GM18867 (cell line): ENCODE data around the gene MRPL51.
"Not testable (repeated sequence)": the region's sequence is repeated elsewhere in the genome, so short reads cannot be mapped to it uniquely, and the experiment has no call there.

Experiments used
- ATAC-seq: cut with Tn5 transposase; IDR thresholded peaks from one replicate; pipeline ENCODE4 v1.9.1; 2021; ENCODE audit warnings: mild to moderate bottlenecking, moderate library complexity; ENCODE audit not compliant: unreplicated experiment

Gene MRPL51

GRCh38 chr12:6532051-6532926 lies 39.2 kb upstream of the MRPL51 start:
- ATAC-seq, result peak; percentile 24

GRCh38 chr12:6530576-6531260 lies 37.7 kb upstream of the MRPL51 start:
- ATAC-seq, result no peak

- no peak for ATAC-seq
These were observed 36.3 kb upstream of the MRPL51 start for GRCh38 chr12:6529291-6529737.

- no peak for ATAC-seq
These were observed 35.6 kb upstream of the MRPL51 start for GRCh38 chr12:6528539-6529235.

- no peak for ATAC-seq
These were observed 34.6 kb upstream of the MRPL51 start for GRCh38 chr12:6527711-6528110.

- ATAC-seq, result no peak
These were observed 33.9 kb upstream of the MRPL51 start for GRCh38 chr12:6526766-6527525.

- no peak for ATAC-seq
These were observed 33.1 kb upstream of the MRPL51 start for GRCh38 chr12:6526201-6526600.

GRCh38 chr12:6524648-6525047 lies 31.6 kb upstream of the MRPL51 start:
- no peak for ATAC-seq

GRCh38 chr12:6523708-6524107 lies 30.6 kb upstream of the MRPL51 start:
- no peak for ATAC-seq

GRCh38 chr12:6522193-6522592 lies 29.1 kb upstream of the MRPL51 start:
- ATAC-seq, result no peak

GRCh38 chr12:6520186-6520585 lies 27.1 kb upstream of the MRPL51 start:
- ATAC-seq, result no peak

GRCh38 chr12:6508087-6508486 lies 15.0 kb upstream of the MRPL51 start:
- no peak for ATAC-seq

GRCh38 chr12:6507102-6507998 lies 14.3 kb upstream of the MRPL51 start:
- no peak for ATAC-seq

GRCh38 chr12:6500466-6500865 lies 7.4 kb upstream of the MRPL51 start:
- ATAC-seq, result no peak

GRCh38 chr12:6497291-6497690 lies 4.2 kb upstream of the MRPL51 start:
- ATAC-seq, result not testable (repeated sequence)

- no peak for ATAC-seq
These were observed 1.9 kb upstream of the MRPL51 start for GRCh38 chr12:6494968-6495367.

GRCh38 chr12:6494258-6494743 lies 1.2 kb upstream of the MRPL51 start:
- no peak for ATAC-seq

- ATAC-seq, result peak; percentile 82
These were observed 615 bp upstream of the MRPL51 start, which contains the start of gene NCAPD2 for GRCh38 chr12:6493497-6494257. Gene NCAPD2 (plus strand): TSS chr12:6494102. CDS start chr12:6495099, 997 bp downstream.

- ATAC-seq, result not testable (repeated sequence)
These were observed 2.4 kb downstream of the MRPL51 start for GRCh38 chr12:6490673-6491072.
